K562 (cell line): ENCODE measurements around the gene COX20. TPM values are rescaled to one million over a fixed set of nuclear protein-coding genes. Genes with fewer than 3 reads are reported as not detected.
A peak's percentile ranks its signal among the peaks of the same experiment; 100 is the strongest.

Source experiments
- CEBPG ChIP-seq, 3 experiments: fragments of 200-800 bp in 1 of 3; sonication (Bioruptor generic) in 1 of 3; sonication (generic) in 1 of 3; formaldehyde crosslinking in 1 of 3; IDR thresholded peaks in 2 of 3; conservative IDR thresholded peaks in 1 of 3; 2 replicates each; pipeline versions ENCODE4 v1.6.1 to v1.8.0; 2016 to 2022; ENCODE audit warnings: missing compliant biosample characterization in 2 of 3, missing genetic modification characterization in 2 of 3, mild to moderate bottlenecking in 1 of 3, missing genetic modification reagents in 1 of 3
- ETV1 ChIP-seq: fragments of 450-650 bp; conservative IDR thresholded peaks from 2 replicates; pipeline ENCODE4 v1.6.1; 2016; ENCODE audit warnings: missing genetic modification characterization, control low read depth, low read depth, missing compliant biosample characterization
- MED1 ChIP-seq: sonication (generic); formaldehyde crosslinking; IDR thresholded peaks from 2 replicates; pipeline ENCODE4 v1.8.1; 2023; ENCODE audit warnings: missing genetic modification reagents, borderline replicate concordance
- PCBP1 ChIP-seq: fragments of 200-400 bp; formaldehyde crosslinking; IDR thresholded peaks from 2 replicates; pipeline ENCODE4 v1.6.1; 2018; ENCODE audit warnings: mild to moderate bottlenecking, low read depth, low read length; ENCODE audit not compliant: poor library complexity, severe bottlenecking
- RBBP5 ChIP-seq: fragments of 200-600 bp; sonication (generic); IDR thresholded peaks from 2 replicates; pipeline ENCODE4 v1.6.1; 2012; ENCODE audit warnings: borderline replicate concordance, mild to moderate bottlenecking, low read length, control low read depth, inconsistent platforms; ENCODE audit not compliant: insufficient read depth, poor library complexity, severe bottlenecking
- RBM39 ChIP-seq: fragments of 200-400 bp; formaldehyde crosslinking; optimal IDR thresholded peaks from 2 replicates; pipeline ENCODE3; 2018; ENCODE audit warnings: low read depth, low read length
- RNF2 ChIP-seq: sonication (generic); IDR thresholded peaks from 2 replicates; pipeline ENCODE4 v1.6.1; 2016
- SRSF1 ChIP-seq: fragments of 200-400 bp; formaldehyde crosslinking; IDR thresholded peaks from 2 replicates; pipeline ENCODE4 v1.6.1; 2017; ENCODE audit warnings: mild to moderate bottlenecking, low read depth, low read length, moderate library complexity
- TAF9B ChIP-seq: fragments of 450-650 bp; IDR thresholded peaks from 2 replicates; pipeline ENCODE4 v1.6.1; 2018; ENCODE audit warnings: mild to moderate bottlenecking; ENCODE audit not compliant: partially characterized antibody
- U2AF1 ChIP-seq: fragments of 200-400 bp; formaldehyde crosslinking; optimal IDR thresholded peaks from 2 replicates; pipeline ENCODE3; 2017; ENCODE audit warnings: mild to moderate bottlenecking, low read depth, low read length, moderate library complexity
- ZBTB33 ChIP-seq: sonication (generic); formaldehyde crosslinking; IDR thresholded peaks from 2 replicates; pipeline ENCODE4 v1.8.1; 2023; ENCODE audit warnings: mild to moderate bottlenecking, missing genetic modification reagents
- ZFP1 ChIP-seq: fragments of 450-650 bp; formaldehyde crosslinking; IDR thresholded peaks from 2 replicates; pipeline ENCODE4 v1.4.0; 2020; ENCODE audit warnings: mild to moderate bottlenecking, mixed read lengths
- ZNF282 ChIP-seq: sonication (generic); formaldehyde crosslinking; IDR thresholded peaks from 2 replicates; pipeline ENCODE4 v1.8.1; 2023; ENCODE audit warnings: missing genetic modification reagents
- polyA plus RNA-seq, 8 experiments: library from polyadenylated mRNA; depleted of rRNA in 4 of 8; stranded (reverse) in 5 of 8; unstranded in 3 of 8; fragments of >200 nt; fragmentation: Nextera tagmentation in 2 of 8; fragmentation: Illumina TruSeq in 1 of 8; extraction: Ambion mirVana in 2 of 8; extraction: Trizol in 1 of 8; gene quantifications; 2 replicates each; pipeline versions ENCODE4 v1.2.1 to v1.2.3, GENCODE V29; 2011 to 2014; ENCODE audit warnings: inconsistent platforms in 1 of 8, missing spikeins in 1 of 8
- total RNA-seq, 7 experiments: library from RNA; depleted of rRNA in 6 of 7; stranded (reverse); fragments of >200 nt in 6 of 7; fragmentation: Illumina TruSeq in 2 of 7; extraction: Trizol in 2 of 7; gene quantifications; 2 replicates each; pipeline versions ENCODE4 v1.2.1 to v1.2.3, GENCODE V29; 2011 to 2021; ENCODE audit warnings: low replicate concordance in 1 of 7
- TF ChIP-seq, protein P1 (sequence below): fragments of 250-450 bp; sonication (Bioruptor Pico); IDR thresholded peaks from 2 replicates; pipeline ENCODE4 v1.8.0; 2022; ENCODE audit warnings: inconsistent platforms, mild to moderate bottlenecking, moderate library complexity, borderline replicate concordance
- TF ChIP-seq, protein P2 (sequence below): sonication (generic); formaldehyde crosslinking; IDR thresholded peaks from 2 replicates; pipeline ENCODE4 v1.8.0; 2022; ENCODE audit warnings: mild to moderate bottlenecking, missing genetic modification reagents
- TF ChIP-seq, protein P3 (sequence below), 2 experiments: fragments of 250-450 bp in 1 of 2; fragments of 450-650 bp in 1 of 2; sonication (Bioruptor Pico) in 1 of 2; IDR thresholded peaks; 2 replicates each; pipeline versions ENCODE4 v1.6.1 to v1.8.0; 2016 to 2021; ENCODE audit warnings: mild to moderate bottlenecking in 2 of 2, moderate library complexity in 2 of 2, missing compliant biosample characterization in 1 of 2, missing genetic modification characterization in 1 of 2

COX20 gene
- total and polyA plus RNA-seq, 9 of the 15 experiments (the other 6 are each of a cell fraction or from before 2014, with no cell fraction given): 41.5 to 192 (median 84.3) TPM

GRCh38 chr1:244863491-244864252, 28.2 kb downstream of the COX20 start (continued):
- peak; percentile 93 for TF ChIP-seq PCBP1
- TF ChIP-seq, protein P1, sequence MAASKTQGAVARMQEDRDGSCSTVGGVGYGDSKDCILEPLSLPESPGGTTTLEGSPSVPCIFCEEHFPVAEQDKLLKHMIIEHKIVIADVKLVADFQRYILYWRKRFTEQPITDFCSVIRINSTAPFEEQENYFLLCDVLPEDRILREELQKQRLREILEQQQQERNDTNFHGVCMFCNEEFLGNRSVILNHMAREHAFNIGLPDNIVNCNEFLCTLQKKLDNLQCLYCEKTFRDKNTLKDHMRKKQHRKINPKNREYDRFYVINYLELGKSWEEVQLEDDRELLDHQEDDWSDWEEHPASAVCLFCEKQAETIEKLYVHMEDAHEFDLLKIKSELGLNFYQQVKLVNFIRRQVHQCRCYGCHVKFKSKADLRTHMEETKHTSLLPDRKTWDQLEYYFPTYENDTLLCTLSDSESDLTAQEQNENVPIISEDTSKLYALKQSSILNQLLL (CRISPR knock-in tag): no peak
- TF ChIP-seq TAF9B: no peak
- TF ChIP-seq RNF2: no peak
- TF ChIP-seq RBBP5: peak; percentile 92
- no peak for TF ChIP-seq ZBTB33
- TF ChIP-seq, protein P2, sequence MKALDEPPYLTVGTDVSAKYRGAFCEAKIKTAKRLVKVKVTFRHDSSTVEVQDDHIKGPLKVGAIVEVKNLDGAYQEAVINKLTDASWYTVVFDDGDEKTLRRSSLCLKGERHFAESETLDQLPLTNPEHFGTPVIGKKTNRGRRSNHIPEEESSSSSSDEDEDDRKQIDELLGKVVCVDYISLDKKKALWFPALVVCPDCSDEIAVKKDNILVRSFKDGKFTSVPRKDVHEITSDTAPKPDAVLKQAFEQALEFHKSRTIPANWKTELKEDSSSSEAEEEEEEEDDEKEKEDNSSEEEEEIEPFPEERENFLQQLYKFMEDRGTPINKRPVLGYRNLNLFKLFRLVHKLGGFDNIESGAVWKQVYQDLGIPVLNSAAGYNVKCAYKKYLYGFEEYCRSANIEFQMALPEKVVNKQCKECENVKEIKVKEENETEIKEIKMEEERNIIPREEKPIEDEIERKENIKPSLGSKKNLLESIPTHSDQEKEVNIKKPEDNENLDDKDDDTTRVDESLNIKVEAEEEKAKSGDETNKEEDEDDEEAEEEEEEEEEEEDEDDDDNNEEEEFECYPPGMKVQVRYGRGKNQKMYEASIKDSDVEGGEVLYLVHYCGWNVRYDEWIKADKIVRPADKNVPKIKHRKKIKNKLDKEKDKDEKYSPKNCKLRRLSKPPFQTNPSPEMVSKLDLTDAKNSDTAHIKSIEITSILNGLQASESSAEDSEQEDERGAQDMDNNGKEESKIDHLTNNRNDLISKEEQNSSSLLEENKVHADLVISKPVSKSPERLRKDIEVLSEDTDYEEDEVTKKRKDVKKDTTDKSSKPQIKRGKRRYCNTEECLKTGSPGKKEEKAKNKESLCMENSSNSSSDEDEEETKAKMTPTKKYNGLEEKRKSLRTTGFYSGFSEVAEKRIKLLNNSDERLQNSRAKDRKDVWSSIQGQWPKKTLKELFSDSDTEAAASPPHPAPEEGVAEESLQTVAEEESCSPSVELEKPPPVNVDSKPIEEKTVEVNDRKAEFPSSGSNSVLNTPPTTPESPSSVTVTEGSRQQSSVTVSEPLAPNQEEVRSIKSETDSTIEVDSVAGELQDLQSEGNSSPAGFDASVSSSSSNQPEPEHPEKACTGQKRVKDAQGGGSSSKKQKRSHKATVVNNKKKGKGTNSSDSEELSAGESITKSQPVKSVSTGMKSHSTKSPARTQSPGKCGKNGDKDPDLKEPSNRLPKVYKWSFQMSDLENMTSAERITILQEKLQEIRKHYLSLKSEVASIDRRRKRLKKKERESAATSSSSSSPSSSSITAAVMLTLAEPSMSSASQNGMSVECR: peak; percentile 20
- no peak for TF ChIP-seq ZFP1 (CRISPR knock-in tag)
- peak; percentile 29 for TF ChIP-seq U2AF1
- TF ChIP-seq, protein P3, sequence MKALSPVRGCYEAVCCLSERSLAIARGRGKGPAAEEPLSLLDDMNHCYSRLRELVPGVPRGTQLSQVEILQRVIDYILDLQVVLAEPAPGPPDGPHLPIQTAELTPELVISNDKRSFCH (CRISPR knock-in tag; IDR thresholded peaks at IDR 0.05): no peak
- TF ChIP-seq, protein P3 (tag; IDR thresholded peaks at IDR 0.05): 0 out of 2 replicates have a peak, but pooled peaks have one; percentile 37
- 0 out of 2 replicates have a peak, but pooled peaks have one; percentile 15 for TF ChIP-seq MED1 (CRISPR knock-in tag)
- TF ChIP-seq ZNF282 (CRISPR knock-in tag): 0 out of 2 replicates have a peak, but pooled peaks have one; percentile 66
- TF ChIP-seq SRSF1: no peak
- TF ChIP-seq ETV1 (tag): 0 out of 2 replicates have a peak, but pooled peaks have one; percentile 16
- no peak for TF ChIP-seq RBM39
- peak; percentile 31 for TF ChIP-seq CEBPG (CRISPR knock-in tag; IDR thresholded peaks at IDR 0.05)
- no peak for TF ChIP-seq CEBPG (tag; conservative IDR thresholded peaks at IDR 0.05 in 1 of 2, IDR thresholded peaks at IDR 0.05 in 1 of 2)
